Astrocyte (in vitro differentiated cells and primary cell): ENCODE data around the gene STYX. TPM values are rescaled to one million over a fixed set of nuclear protein-coding genes. Genes with fewer than 3 reads are reported as not detected.
A peak's percentile ranks its signal among the peaks of the same experiment; 100 is the strongest.

Experiments used
- DNase-seq: peaks from one replicate; pipeline ENCODE4 v3.0.0-alpha.2; 2010; ENCODE audit warnings: low read depth
- FAIRE-seq: peaks from 2 replicates; lab custom pipeline; 2011; peaks lifted over from hg19 to GRCh38; lab: Jason Lieb, UNC
- H2AFZ ChIP-seq: 2 replicates; pipeline ENCODE4 v1.6.0; 2012; ENCODE audit warnings: low read depth, low read length, inconsistent platforms
- H3K27ac ChIP-seq: 2 replicates; pipeline ENCODE4 v1.5.1; 2011; ENCODE audit warnings: low read depth, low read length, inconsistent platforms
- H3K27me3 ChIP-seq: 2 replicates; pipeline ENCODE4 v1.6.0; 2011; ENCODE audit warnings: low read length, inconsistent platforms; ENCODE audit not compliant: insufficient read depth
- H3K36me3 ChIP-seq: 2 replicates; pipeline ENCODE4 v1.5.1; 2011; ENCODE audit warnings: low read length, inconsistent platforms; ENCODE audit not compliant: insufficient read depth
- H3K4me1 ChIP-seq: 2 replicates; pipeline ENCODE4 v1.5.1; 2011; ENCODE audit warnings: low read length, inconsistent platforms; ENCODE audit not compliant: insufficient read depth
- H3K4me2 ChIP-seq: 2 replicates; pipeline ENCODE4 v1.6.0; 2012; ENCODE audit warnings: low read length, inconsistent platforms
- H3K4me3 ChIP-seq: 2 replicates; pipeline ENCODE4 v1.5.1; 2011; ENCODE audit warnings: low read depth, mild to moderate bottlenecking, low read length, inconsistent platforms; ENCODE audit not compliant: insufficient read depth
- H3K79me2 ChIP-seq: 2 replicates; pipeline ENCODE4 v1.6.0; 2012; ENCODE audit warnings: mild to moderate bottlenecking, low read length, inconsistent platforms; ENCODE audit not compliant: insufficient read depth
- H3K9ac ChIP-seq: 2 replicates; pipeline ENCODE4 v1.6.0; 2012; ENCODE audit warnings: mild to moderate bottlenecking, low read length, inconsistent platforms
- H3K9me3 ChIP-seq: 2 replicates; pipeline ENCODE4 v1.5.1; 2012; ENCODE audit warnings: low read depth, mild to moderate bottlenecking, low read length, inconsistent platforms; ENCODE audit not compliant: insufficient read depth
- H4K20me1 ChIP-seq: 2 replicates; pipeline ENCODE4 v1.6.0; 2012; ENCODE audit warnings: low read length, inconsistent platforms; ENCODE audit not compliant: insufficient read depth
- H3K27ac Mint-ChIP-seq: one replicate; pipeline ENCODE4 v1.8.0; 2021; ENCODE audit warnings: mild to moderate bottlenecking, mixed read lengths; ENCODE audit not compliant: unreplicated experiment
- H3K27me3 Mint-ChIP-seq: one replicate; pipeline ENCODE4 v1.8.0; 2021; ENCODE audit warnings: low read depth, mixed read lengths; ENCODE audit not compliant: unreplicated experiment
- H3K36me3 Mint-ChIP-seq: one replicate; pipeline ENCODE4 v1.8.0; 2021; ENCODE audit warnings: low read depth, mixed read lengths; ENCODE audit not compliant: unreplicated experiment
- H3K4me1 Mint-ChIP-seq: one replicate; pipeline ENCODE4 v1.8.0; 2021; ENCODE audit warnings: low read depth, mixed read lengths; ENCODE audit not compliant: unreplicated experiment
- H3K4me3 Mint-ChIP-seq: one replicate; pipeline ENCODE4 v1.8.0; 2021; ENCODE audit warnings: mild to moderate bottlenecking, moderate library complexity, mixed read lengths; ENCODE audit not compliant: unreplicated experiment
- H3K9me3 Mint-ChIP-seq: one replicate; pipeline ENCODE4 v1.8.0; 2021; ENCODE audit warnings: mild to moderate bottlenecking, mixed read lengths; ENCODE audit not compliant: unreplicated experiment
- CTCF ChIP-seq: IDR thresholded peaks from 2 replicates; pipeline ENCODE4 v1.5.1; 2011; ENCODE audit warnings: low read depth, mild to moderate bottlenecking, inconsistent platforms, low read length, moderate library complexity; ENCODE audit not compliant: insufficient read depth
- EZH2 ChIP-seq: IDR thresholded peaks from 2 replicates; pipeline ENCODE4 v1.6.1; 2012; ENCODE audit warnings: mild to moderate bottlenecking, low read length, inconsistent platforms; ENCODE audit not compliant: insufficient read depth
- total RNA-seq: library from RNA; stranded (reverse); gene quantifications from 2 replicates; pipeline ENCODE4 v1.2.1, GENCODE V29; 2021

STYX gene
- total RNA-seq, 1 donor from 2014 or later: 26.3 TPM

GRCh38 chr14:52821805-52822250, 91.9 kb downstream of the STYX start:
- FAIRE-seq: no peak
- Mint-ChIP-seq H3K27ac (no peak overlapping the region), H3K36me3 (no peaks in the 10 kb centered on the region)

GRCh38 chr14:52824462-52824861, 94.5 kb downstream of the STYX start:
- Histone ChIP-seq H3K9me3 (no peaks in the 10 kb centered on the region), H3K9ac (no peak overlapping the region), H2AFZ (no peak overlapping the region), H3K79me2 (no peaks in the 10 kb centered on the region), H3K4me1 (no peaks in the 10 kb centered on the region), H3K36me3 (no peaks in the 10 kb centered on the region), H3K27ac (no peak overlapping the region), H3K27me3 (no peaks in the 10 kb centered on the region), H4K20me1 (no peaks in the 10 kb centered on the region), H3K4me3 (no peak overlapping the region), H3K4me2 (no peak overlapping the region)
- FAIRE-seq (no peak), DNase-seq (peak; percentile 6)
- no peak for TF ChIP-seq CTCF
- TF ChIP-seq EZH2: no peak
- peaks cover 9% of the 10 kb centered on the region for H3K4me1 Mint-ChIP-seq
- no peaks in the 10 kb centered on the region for H3K36me3 Mint-ChIP-seq
- no peaks in the 10 kb centered on the region for H3K9me3 Mint-ChIP-seq
- no peak overlapping the region for H3K4me3 Mint-ChIP-seq
- no peak overlapping the region for H3K27ac Mint-ChIP-seq
- no peaks in the 10 kb centered on the region for H3K27me3 Mint-ChIP-seq

More at GRCh38 chr14:52821805-52822250, 91.9 kb downstream of the STYX start:
- H3K4me2 ChIP-seq: no peak overlapping the region
- no peak overlapping the region for H2AFZ ChIP-seq
- H3K4me1 ChIP-seq: no peaks in the 10 kb centered on the region
- H3K36me3 ChIP-seq: no peaks in the 10 kb centered on the region
- peaks cover 7% of the 10 kb centered on the region for H3K4me1 Mint-ChIP-seq
- no peaks in the 10 kb centered on the region for H3K79me2 ChIP-seq
- no peak for TF ChIP-seq CTCF
- TF ChIP-seq EZH2: no peak
- H3K27me3 Mint-ChIP-seq: no peaks in the 10 kb centered on the region
- no peaks in the 10 kb centered on the region for H3K9me3 Mint-ChIP-seq
- no peaks in the 10 kb centered on the region for H3K27me3 ChIP-seq
- no peak overlapping the region for H3K27ac ChIP-seq
- H3K9me3 ChIP-seq: no peaks in the 10 kb centered on the region
- no peaks in the 10 kb centered on the region for H4K20me1 ChIP-seq
- no peak overlapping the region for H3K9ac ChIP-seq
- no peak overlapping the region for H3K4me3 ChIP-seq
- no peak for DNase-seq
- H3K4me3 Mint-ChIP-seq: no peak overlapping the region

Other genes with a start within 250 kb of the STYX start
- gene TXNDC16, start 177.7 kb upstream of the STYX start, total RNA-seq: 1.7 and 1.9 TPM in 2 replicates
- gene GPR137C, start 177.3 kb upstream of the STYX start, total RNA-seq: 0.70 and 1.1 TPM in 2 replicates
- gene ERO1A, start 34.6 kb upstream of the STYX start, total RNA-seq: 80.5 and 94.0 TPM in 2 replicates
- 70.0 and 74.1 TPM in 2 replicates for gene PSMC6, start 23.0 kb upstream of the STYX start, total RNA-seq
- gene GNPNAT1, start 61.4 kb downstream of the STYX start, total RNA-seq: 32.4 and 37.7 TPM in 2 replicates
- 324 and 364 TPM in 2 replicates for gene FERMT2, start 220.9 kb downstream of the STYX start, total RNA-seq